Measurements from ENCODE around the gene CDCA7L.

The CDCA7L gene

DNA sequence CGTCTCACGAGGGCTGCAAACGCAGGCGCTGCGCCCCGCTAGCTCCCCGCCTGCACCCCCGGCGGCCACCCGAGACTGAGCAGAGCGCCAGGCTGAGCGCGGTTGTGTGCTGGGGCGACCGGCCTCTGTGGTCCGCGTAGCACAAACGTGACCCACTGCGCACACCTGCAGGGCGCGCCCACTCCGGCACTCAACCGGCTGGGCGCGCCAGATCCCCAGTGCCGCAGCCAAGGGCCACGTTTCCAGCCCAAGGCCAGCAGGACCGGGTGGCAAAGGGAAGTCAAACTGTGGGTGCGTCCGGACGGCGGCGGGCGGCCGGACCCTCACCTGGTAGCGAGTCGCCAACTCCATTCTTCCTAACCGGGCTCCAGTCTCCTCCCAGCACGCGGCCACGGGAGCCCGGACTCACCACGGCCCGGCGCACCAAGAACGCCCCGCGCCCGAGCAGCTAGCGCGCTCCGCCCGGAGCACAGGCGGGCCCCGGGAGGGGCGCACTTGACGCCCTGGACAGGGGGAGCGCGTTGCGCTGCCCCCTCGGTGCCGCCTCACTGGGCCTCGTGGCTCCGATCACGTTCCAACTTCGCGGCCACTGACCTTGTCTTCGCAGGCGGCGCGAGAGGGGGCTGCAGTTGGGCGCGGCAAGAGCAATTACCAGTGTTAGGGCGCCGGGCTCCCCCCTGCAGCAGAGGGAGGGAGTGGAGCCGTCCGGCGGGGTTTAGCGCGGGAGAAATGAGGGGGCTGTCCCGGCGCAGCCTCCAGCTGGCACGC is at the start of gene CDCA7L:
Gene CDCA7L (minus strand): TSS at position 446 of the 768 bp plus-strand sequence. CDS start 95 bp downstream, at position 351.
- no peak for FAIRE-seq
- peak; percentile 96 for TF ChIP-seq POLR2A (IDR thresholded peaks at IDR 0.05; ENCODE audit: low read depth, low read length)
- DNase-seq (ENCODE audit: insufficient read length, low spot score), result peak; percentile 92

- FAIRE-seq (no peak), DNase-seq (ENCODE audit: insufficient read length, low spot score) (no peak)
- TF ChIP-seq POLR2A (IDR thresholded peaks at IDR 0.05; ENCODE audit: low read depth, low read length), result no peak
These were observed 40.4 kb upstream of the CDCA7L start for GRCh38 chr7:21986096-21986495.

GRCh38 chr7:21984042-21984441 is 38.3 kb upstream of the CDCA7L start:
- FAIRE-seq, result no peak
- no peak for DNase-seq (ENCODE audit: insufficient read length, low spot score)
- TF ChIP-seq POLR2A (IDR thresholded peaks at IDR 0.05; ENCODE audit: low read depth, low read length), result no peak

DNA sequence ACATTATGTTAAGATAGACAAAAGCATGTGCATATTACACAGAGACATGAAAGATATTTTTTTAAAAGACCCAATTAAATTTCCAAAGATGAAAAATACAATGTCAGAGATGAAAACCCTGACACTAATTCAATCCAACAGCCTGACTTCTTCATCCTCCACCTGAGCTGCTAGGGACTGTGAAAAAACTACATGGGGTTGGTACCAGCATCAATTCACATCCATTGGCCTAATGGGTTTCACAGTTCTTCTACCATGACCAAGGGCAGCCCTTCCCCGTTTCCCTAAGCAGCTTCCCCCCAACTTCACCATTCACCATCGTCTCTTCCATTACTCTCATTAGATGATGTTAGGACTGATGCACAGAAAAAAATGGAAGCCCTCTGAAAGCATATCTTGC is 37.4 kb upstream of the CDCA7L start:
- FAIRE-seq (no peak), DNase-seq (ENCODE audit: insufficient read length, low spot score) (no peak)
- TF ChIP-seq POLR2A (IDR thresholded peaks at IDR 0.05; ENCODE audit: low read depth, low read length), result no peak

DNA sequence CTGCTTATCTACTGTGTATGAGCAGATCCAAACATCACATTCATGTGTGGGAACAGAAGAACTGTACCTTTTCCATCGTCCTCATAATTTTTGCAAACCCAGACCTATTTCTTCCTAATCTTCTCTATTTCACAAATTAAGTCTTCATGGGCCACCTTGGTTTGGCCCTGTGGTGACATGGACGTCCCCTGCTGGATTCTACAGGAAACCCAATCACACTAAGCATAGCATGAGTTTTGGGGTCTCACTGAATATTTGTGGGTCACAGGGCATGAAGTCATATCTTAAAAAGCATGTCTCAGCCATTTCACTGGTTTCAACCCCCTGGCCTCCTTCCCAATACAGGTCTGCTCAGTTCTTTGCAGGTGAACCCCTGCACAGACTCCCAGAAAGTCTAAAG is 35.8 kb upstream of the CDCA7L start:
- no peak for DNase-seq (ENCODE audit: insufficient read length, low spot score)
- FAIRE-seq, result no peak
- no peak for TF ChIP-seq POLR2A (IDR thresholded peaks at IDR 0.05; ENCODE audit: low read depth, low read length)

GRCh38 chr7:21980926-21981500 is 35.3 kb upstream of the CDCA7L start:
- no peak for TF ChIP-seq POLR2A (IDR thresholded peaks at IDR 0.05; ENCODE audit: low read depth, low read length)
- DNase-seq (ENCODE audit: insufficient read length, low spot score) (no peak), FAIRE-seq (no peak)

- FAIRE-seq (no peak), DNase-seq (ENCODE audit: insufficient read length, low spot score) (no peak)
- peak; percentile 25; the same call in 1 of the 2 replicates for TF ChIP-seq POLR2A (IDR thresholded peaks at IDR 0.05; ENCODE audit: low read depth, low read length)
These were observed 26.7 kb upstream of the CDCA7L start for GRCh38 chr7:21972397-21972784.

DNA sequence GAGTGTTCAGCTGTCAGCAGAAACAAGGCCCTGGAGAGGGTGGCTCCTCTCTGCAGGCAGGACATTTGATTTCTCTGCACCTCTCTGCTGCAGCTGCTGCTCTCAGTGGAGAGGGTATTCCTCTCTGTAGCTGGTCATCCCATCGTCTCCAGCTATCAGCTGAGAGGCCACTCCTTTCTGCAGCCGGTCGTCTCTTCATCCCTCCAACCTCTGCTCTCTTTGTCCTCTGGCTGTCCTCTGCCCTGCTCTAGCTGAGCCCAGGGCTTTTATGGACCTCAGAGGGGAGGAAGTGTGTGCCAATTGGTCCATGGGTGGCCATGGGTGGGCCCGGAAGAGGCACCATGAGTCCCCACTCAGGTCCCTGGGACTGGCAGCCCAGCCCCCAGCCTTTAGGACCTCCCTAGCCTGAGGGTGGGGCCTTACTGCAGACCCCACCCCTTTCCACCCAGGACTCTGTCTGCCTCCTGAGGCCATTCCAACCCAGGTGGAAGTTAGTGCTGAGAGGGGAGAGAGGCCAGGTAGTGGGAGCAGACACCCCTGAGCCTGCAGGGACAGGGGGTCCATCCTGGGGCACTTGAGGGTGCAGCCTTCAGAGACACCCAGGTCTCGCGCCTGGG is 26.2 kb upstream of the CDCA7L start:
- peak; percentile 29; the same call in 1 of the 2 replicates for TF ChIP-seq POLR2A (IDR thresholded peaks at IDR 0.05; ENCODE audit: low read depth, low read length)
- FAIRE-seq (no peak), DNase-seq (ENCODE audit: insufficient read length, low spot score) (no peak)

DNA sequence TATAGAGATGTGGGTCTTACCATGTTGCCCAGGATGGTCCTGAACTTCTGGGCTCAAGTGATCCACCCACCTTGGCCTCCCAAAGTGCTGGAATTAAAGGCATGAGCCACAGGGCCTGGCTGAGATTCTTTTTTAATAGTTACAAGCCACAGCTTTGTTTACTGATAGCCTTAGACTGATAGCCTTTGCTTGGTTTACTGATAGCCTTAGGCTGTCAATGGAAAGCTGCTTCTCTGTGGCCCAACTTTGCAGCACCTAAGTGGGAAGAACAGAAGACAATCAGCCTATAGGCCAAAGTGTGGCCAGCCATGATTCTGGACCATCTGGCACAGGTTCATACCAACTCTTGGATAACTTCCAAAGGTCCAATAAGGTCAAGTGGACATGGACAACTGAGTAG is 24.1 kb upstream of the CDCA7L start:
- no peak for TF ChIP-seq POLR2A (IDR thresholded peaks at IDR 0.05; ENCODE audit: low read depth, low read length)
- FAIRE-seq (no peak), DNase-seq (ENCODE audit: insufficient read length, low spot score) (no peak)

DNA sequence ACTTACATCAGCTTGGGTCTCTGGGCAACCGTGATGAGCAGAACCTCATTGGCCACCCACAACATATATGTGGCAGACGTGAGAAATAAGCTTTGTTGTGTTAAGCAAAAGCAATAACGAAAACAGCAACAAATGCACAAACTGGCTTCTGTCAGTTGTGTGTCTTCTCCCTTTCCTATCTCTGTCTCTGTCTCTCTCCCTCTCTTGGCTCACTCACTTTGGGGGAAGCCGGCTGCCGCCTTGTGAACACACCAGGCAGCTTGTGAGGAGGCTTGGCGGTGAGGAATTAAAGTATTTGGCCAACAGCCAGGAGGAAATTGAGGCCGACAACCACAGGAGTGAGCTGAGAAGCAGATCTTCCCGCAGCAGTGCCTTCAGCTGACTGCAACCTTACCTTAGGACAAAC is 21.9 kb upstream of the CDCA7L start:
- FAIRE-seq, result no peak
- no peak for DNase-seq (ENCODE audit: insufficient read length, low spot score)
- no peak for TF ChIP-seq POLR2A (IDR thresholded peaks at IDR 0.05; ENCODE audit: low read depth, low read length)

GRCh38 chr7:21966271-21966670 is 20.6 kb upstream of the CDCA7L start:
- FAIRE-seq, result no peak
- DNase-seq (ENCODE audit: insufficient read length, low spot score), result no peak
- no peak for TF ChIP-seq POLR2A (IDR thresholded peaks at IDR 0.05; ENCODE audit: low read depth, low read length)

GRCh38 chr7:21965291-21965690 is 19.6 kb upstream of the CDCA7L start:
- no peak for TF ChIP-seq POLR2A (IDR thresholded peaks at IDR 0.05; ENCODE audit: low read depth, low read length)
- DNase-seq (ENCODE audit: insufficient read length, low spot score), result no peak
- FAIRE-seq, result no peak

- DNase-seq (ENCODE audit: insufficient read length, low spot score) (no peak), FAIRE-seq (no peak)
- TF ChIP-seq POLR2A (IDR thresholded peaks at IDR 0.05; ENCODE audit: low read depth, low read length), result no peak
These were observed 17.0 kb upstream of the CDCA7L start for GRCh38 chr7:21962677-21963076.

GRCh38 chr7:21960922-21961321 is 15.2 kb upstream of the CDCA7L start:
- no peak for TF ChIP-seq POLR2A (IDR thresholded peaks at IDR 0.05; ENCODE audit: low read depth, low read length)
- DNase-seq (ENCODE audit: insufficient read length, low spot score) (peak; percentile 71), FAIRE-seq (peak; percentile 50)

GRCh38 chr7:21959387-21959776 is 13.7 kb upstream of the CDCA7L start:
- FAIRE-seq (no peak), DNase-seq (ENCODE audit: insufficient read length, low spot score) (no peak)
- no peak for TF ChIP-seq POLR2A (IDR thresholded peaks at IDR 0.05; ENCODE audit: low read depth, low read length)
